Ishikawa (cell line): ENCODE measurements around the gene MLLT3.

Source experiments
- CEBPB ChIP-seq: IDR thresholded peaks from 2 replicates; pipeline ENCODE4 v1.6.1; 2012
- CREB1 ChIP-seq: IDR thresholded peaks from 2 replicates; pipeline ENCODE4 v1.6.1; 2012; ENCODE audit warnings: low read depth
- EP300 ChIP-seq: IDR thresholded peaks from 2 replicates; pipeline ENCODE4 v1.6.1; 2012; ENCODE audit warnings: borderline replicate concordance
- FOXM1 ChIP-seq: IDR thresholded peaks from 2 replicates; pipeline ENCODE4 v1.6.1; 2012; ENCODE audit warnings: low read depth, borderline replicate concordance
- NFIC ChIP-seq: IDR thresholded peaks from 2 replicates; pipeline ENCODE4 v1.6.1; 2012
- RAD21 ChIP-seq: IDR thresholded peaks from 2 replicates; pipeline ENCODE4 v1.6.1; 2012; ENCODE audit warnings: low read depth
- TAF1 ChIP-seq: IDR thresholded peaks from 2 replicates; pipeline ENCODE4 v1.6.1; 2012; ENCODE audit warnings: low read depth, mild to moderate bottlenecking
- YY1 ChIP-seq: IDR thresholded peaks from 2 replicates; pipeline ENCODE4 v1.6.1; 2012; ENCODE audit warnings: low read depth
- TF ChIP-seq, protein P1 (sequence below): IDR thresholded peaks from 2 replicates; pipeline ENCODE4 v1.6.1; 2012
- TF ChIP-seq, protein P2 (sequence below): IDR thresholded peaks from 2 replicates; pipeline ENCODE4 v1.6.1; 2012; ENCODE audit warnings: low read depth, mild to moderate bottlenecking

DNA sequence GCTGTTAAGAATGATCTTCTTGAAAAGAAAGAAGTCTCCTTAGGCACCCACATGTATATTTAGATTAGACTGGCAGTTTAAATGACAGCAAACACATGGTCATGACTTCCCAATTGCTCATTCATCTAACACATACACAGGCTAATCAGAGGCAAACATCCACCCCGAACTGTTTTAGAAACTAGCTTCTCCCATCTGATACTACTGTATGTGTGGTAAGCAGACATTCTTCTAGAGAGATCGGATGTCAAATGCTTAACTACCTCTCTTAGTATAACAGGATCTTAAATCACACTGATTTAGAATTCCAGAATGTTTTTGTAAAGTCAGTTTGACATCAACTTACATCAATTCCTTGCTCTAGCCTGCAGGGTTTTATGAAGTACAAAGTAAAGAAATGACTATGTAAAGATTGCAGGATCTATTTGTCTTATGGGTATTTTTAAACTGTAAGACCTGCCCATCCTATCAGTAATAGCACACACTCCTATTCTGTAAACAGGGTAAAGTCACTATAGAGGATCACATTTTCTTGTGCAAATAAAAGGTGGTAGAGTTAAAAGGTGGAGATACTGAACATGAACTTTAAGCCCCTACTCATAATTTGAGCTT, 239.7 kb downstream of the MLLT3 start:
- TF ChIP-seq YY1 = no peak
- no peak for TF ChIP-seq EP300
- TF ChIP-seq RAD21 = no peak
- TF ChIP-seq, protein P1, sequence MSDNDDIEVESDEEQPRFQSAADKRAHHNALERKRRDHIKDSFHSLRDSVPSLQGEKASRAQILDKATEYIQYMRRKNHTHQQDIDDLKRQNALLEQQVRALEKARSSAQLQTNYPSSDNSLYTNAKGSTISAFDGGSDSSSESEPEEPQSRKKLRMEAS = no peak
- TF ChIP-seq, protein P2, sequence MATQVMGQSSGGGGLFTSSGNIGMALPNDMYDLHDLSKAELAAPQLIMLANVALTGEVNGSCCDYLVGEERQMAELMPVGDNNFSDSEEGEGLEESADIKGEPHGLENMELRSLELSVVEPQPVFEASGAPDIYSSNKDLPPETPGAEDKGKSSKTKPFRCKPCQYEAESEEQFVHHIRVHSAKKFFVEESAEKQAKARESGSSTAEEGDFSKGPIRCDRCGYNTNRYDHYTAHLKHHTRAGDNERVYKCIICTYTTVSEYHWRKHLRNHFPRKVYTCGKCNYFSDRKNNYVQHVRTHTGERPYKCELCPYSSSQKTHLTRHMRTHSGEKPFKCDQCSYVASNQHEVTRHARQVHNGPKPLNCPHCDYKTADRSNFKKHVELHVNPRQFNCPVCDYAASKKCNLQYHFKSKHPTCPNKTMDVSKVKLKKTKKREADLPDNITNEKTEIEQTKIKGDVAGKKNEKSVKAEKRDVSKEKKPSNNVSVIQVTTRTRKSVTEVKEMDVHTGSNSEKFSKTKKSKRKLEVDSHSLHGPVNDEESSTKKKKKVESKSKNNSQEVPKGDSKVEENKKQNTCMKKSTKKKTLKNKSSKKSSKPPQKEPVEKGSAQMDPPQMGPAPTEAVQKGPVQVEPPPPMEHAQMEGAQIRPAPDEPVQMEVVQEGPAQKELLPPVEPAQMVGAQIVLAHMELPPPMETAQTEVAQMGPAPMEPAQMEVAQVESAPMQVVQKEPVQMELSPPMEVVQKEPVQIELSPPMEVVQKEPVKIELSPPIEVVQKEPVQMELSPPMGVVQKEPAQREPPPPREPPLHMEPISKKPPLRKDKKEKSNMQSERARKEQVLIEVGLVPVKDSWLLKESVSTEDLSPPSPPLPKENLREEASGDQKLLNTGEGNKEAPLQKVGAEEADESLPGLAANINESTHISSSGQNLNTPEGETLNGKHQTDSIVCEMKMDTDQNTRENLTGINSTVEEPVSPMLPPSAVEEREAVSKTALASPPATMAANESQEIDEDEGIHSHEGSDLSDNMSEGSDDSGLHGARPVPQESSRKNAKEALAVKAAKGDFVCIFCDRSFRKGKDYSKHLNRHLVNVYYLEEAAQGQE = no peak
- TF ChIP-seq TAF1 = no peak
- no peak for TF ChIP-seq FOXM1
- TF ChIP-seq NFIC = no peak
- TF ChIP-seq CREB1 = no peak
- TF ChIP-seq CEBPB = no peak
